ENCODE data around the gene RGS13.

RGS13 gene

GRCh38 chr1:192654120-192654519 lies 18.2 kb downstream of the RGS13 start:
- Histone ChIP-seq H3K4me3 (ENCODE audit: low read depth, low read length) (no peak overlapping the region), H3K27me3 (no peaks in the 10 kb centered on the region), H3K9me3 (no peaks in the 10 kb centered on the region), H3K36me3 (no peaks in the 10 kb centered on the region), H3K4me1 (peaks cover 26% of the 10 kb centered on the region)
- no peak for DNase-seq
- TF ChIP-seq CTCF (IDR thresholded peaks at IDR 0.05; ENCODE audit: low read depth, low read length): no peak

DNA sequence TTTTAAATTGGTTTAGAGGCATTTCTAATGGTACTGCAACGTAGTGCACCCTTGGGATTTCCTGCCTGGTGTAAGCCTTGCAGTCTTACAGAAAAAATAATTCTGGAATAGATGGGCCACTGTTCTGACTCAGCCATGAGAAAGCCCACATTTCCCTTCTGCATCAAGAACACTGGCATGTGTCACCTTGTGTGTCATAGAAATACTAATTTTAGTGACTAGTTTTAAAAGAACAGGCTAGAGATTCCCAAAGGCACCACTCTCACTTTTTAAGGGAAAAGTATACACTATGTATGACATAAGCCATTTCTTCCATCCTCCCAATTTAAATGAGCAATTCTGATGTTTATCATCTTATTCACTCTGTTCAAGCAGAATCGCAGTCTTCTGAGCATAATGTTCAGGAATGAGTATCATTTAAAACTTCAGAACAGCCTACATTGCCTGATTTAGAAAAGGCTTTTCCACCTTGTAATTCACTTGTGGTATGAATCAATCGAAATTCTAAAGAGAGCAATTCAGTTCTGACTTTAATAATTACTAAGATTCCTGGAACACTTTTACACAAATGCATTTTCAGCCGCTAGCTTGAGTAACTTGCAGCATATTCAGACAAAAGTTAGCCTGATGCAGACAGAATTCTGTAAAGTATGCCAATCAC lies 18.8 kb downstream of the RGS13 start:
- DNase-seq: peak; percentile 38
- Histone ChIP-seq H3K27me3 (no peaks in the 10 kb centered on the region), H3K4me1 (peaks cover 30% of the 10 kb centered on the region)

DNA sequence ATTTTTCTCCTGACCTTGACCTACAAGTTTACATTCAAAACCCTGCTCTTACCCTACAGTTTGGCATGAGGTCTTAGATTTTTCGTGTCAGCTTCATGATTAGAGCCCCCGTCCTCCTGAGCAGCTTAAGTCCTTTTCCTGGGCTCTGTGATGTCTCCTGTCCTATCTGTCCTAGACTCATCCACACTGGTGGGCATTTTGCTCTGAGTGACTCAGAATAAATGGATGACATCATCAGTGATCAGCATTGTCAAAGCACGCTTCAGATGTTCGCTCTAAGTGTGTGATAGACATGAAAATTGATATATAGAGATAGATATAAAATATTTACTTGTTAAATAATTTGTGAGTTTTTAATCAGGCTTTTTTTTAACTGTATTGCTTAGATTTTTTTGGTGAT lies 21.8 kb downstream of the RGS13 start:
- DNase-seq: peak; percentile 46
- TF ChIP-seq CTCF (IDR thresholded peaks at IDR 0.05; ENCODE audit: low read depth, low read length): no peak
- no peaks in the 10 kb centered on the region for H3K27me3 ChIP-seq
- no peaks in the 10 kb centered on the region for H3K9me3 ChIP-seq
- no peaks in the 10 kb centered on the region for H3K36me3 ChIP-seq
- peak overlapping the region; percentile 4 for H3K4me3 ChIP-seq (ENCODE audit: low read depth, low read length)
- peaks cover 25% of the 10 kb centered on the region for H3K4me1 ChIP-seq

More for the DNA sequence above, 18.8 kb downstream of the RGS13 start:
- H3K36me3 ChIP-seq: no peaks in the 10 kb centered on the region
- TF ChIP-seq CTCF (IDR thresholded peaks at IDR 0.05; ENCODE audit: low read depth, low read length): no peak
- no peaks in the 10 kb centered on the region for H3K9me3 ChIP-seq
- no peak overlapping the region for H3K4me3 ChIP-seq (ENCODE audit: low read depth, low read length)

- no peaks in the 10 kb centered on the region for H3K36me3 ChIP-seq
- TF ChIP-seq CTCF (IDR thresholded peaks at IDR 0.05; ENCODE audit: low read depth, low read length): no peak
- DNase-seq: peak; percentile 30
- H3K4me1 ChIP-seq: peaks cover 25% of the 10 kb centered on the region
- no peaks in the 10 kb centered on the region for H3K27me3 ChIP-seq
- H3K4me3 ChIP-seq (ENCODE audit: low read depth, low read length): peak overlapping the region; percentile 4
- H3K9me3 ChIP-seq: no peaks in the 10 kb centered on the region; the same call in 1 of the 2 replicates
These were observed 22.3 kb downstream of the RGS13 start for GRCh38 chr1:192658255-192658654.

DNA sequence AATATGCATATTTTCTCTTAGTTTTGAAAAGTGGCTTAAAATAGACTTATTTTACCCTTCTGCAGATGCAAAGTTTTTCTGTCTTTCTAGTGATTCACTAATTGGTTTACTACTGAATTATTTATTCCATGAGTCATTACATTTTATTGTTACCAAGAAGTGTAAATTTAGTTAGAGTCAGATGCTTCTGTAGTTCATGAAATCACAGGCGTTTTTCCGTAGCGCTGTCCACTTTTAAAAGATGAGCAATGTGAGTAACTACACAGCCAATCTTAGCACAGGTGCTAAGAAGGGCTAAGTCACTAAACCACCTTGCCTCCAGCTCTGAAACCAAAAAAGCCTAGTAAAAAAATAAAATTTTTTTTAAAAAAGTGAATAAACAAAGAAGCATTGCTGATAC lies 24.7 kb downstream of the RGS13 start:
- TF ChIP-seq CTCF (IDR thresholded peaks at IDR 0.05; ENCODE audit: low read depth, low read length): no peak
- peaks cover 13% of the 10 kb centered on the region for H3K4me1 ChIP-seq
- H3K36me3 ChIP-seq: no peaks in the 10 kb centered on the region

DNA sequence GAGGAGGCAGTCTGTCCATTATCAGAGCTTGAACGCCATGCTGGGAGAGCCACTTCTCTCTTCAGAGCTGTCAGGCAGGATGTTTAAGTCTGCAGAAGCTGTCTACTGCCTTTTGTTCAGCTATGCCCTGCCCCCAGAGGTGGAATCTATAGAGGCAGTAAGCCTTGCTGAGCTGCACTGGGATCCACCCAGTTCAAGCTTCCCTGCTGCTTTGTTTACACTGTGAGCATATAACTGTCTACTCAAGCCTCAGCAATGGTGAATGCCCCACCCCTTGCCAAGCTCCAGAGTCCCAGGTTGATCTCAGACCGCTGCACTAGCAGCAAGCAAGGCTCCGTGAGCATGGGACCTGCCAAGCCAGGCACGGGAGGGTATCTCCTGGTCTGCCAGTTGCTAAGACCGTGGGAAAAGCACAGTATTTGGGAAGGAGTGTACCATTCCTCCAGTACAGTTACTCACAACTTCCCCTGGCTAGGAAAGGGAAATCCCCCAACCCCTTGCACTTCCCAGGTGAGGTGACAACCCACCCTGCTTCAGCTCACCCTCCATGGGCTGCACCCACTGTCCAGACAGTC lies 32.5 kb downstream of the RGS13 start:
- H3K27me3 ChIP-seq: no peaks in the 10 kb centered on the region
- DNase-seq: no peak
- no peaks in the 10 kb centered on the region for H3K4me1 ChIP-seq
- no peaks in the 10 kb centered on the region for H3K36me3 ChIP-seq
- no peak for TF ChIP-seq CTCF (IDR thresholded peaks at IDR 0.05; ENCODE audit: low read depth, low read length)
- no peak overlapping the region for H3K4me3 ChIP-seq (ENCODE audit: low read depth, low read length)
- H3K9me3 ChIP-seq: no peaks in the 10 kb centered on the region

More for the DNA sequence above, 24.7 kb downstream of the RGS13 start:
- Histone ChIP-seq H3K27me3 (no peaks in the 10 kb centered on the region), H3K4me3 (ENCODE audit: low read depth, low read length) (no peak overlapping the region), H3K9me3 (no peaks in the 10 kb centered on the region; the same call in 1 of the 2 replicates)
- no peak for DNase-seq

All from BE2C (cell line).